Small intestine (tissue), 7 donors: Measurements from ENCODE around the gene GRHL1. TPM values are rescaled to one million over a fixed set of nuclear protein-coding genes. Genes with fewer than 3 reads are reported as not detected.
"Not testable (repeated sequence)": the region's sequence is repeated elsewhere in the genome, so short reads cannot be mapped to it uniquely, and the experiment has no call there.

Experiments used
- DNase-seq, 2 donors: peaks; one replicate each; pipeline versions ENCODE4 v3.0.0 to v3.0.0-alpha.2; 2013
- FAIRE-seq: peaks from 2 replicates; lab custom pipeline; 2012; peaks lifted over from hg19 to GRCh38; lab: Jason Lieb, UNC
- H3K27ac ChIP-seq, 3 donors: one replicate each; pipeline ENCODE4 v1.5.1; 2013; ENCODE audit warnings: low read length in 2 of 3, mild to moderate bottlenecking in 2 of 3, control low read depth in 1 of 3, inconsistent platforms in 1 of 3, low read depth in 1 of 3, moderate library complexity in 1 of 3
- H3K27me3 ChIP-seq, 3 donors: one replicate each; pipeline ENCODE4 v1.6.1; 2013; ENCODE audit warnings: low read length in 3 of 3, inconsistent platforms in 1 of 3; ENCODE audit not compliant: control insufficient read depth in 3 of 3, insufficient read depth in 3 of 3
- H3K36me3 ChIP-seq, 3 donors: one replicate each; pipeline ENCODE4 v1.6.1; 2013; ENCODE audit warnings: low read length in 3 of 3, inconsistent platforms in 1 of 3, low read depth in 1 of 3, mild to moderate bottlenecking in 1 of 3, moderate library complexity in 1 of 3; ENCODE audit not compliant: control insufficient read depth in 3 of 3, insufficient read depth in 2 of 3
- H3K4me1 ChIP-seq, 3 donors: one replicate each; pipeline ENCODE4 v1.6.1; 2013; ENCODE audit warnings: low read length in 2 of 3, inconsistent platforms in 1 of 3, low read depth in 1 of 3, mild to moderate bottlenecking in 1 of 3, moderate library complexity in 1 of 3; ENCODE audit not compliant: control insufficient read depth in 3 of 3, insufficient read depth in 2 of 3
- H3K4me3 ChIP-seq, 3 donors: one replicate each; pipeline ENCODE4 v1.5.1; 2013; ENCODE audit warnings: low read length in 3 of 3, control low read depth in 1 of 3, inconsistent platforms in 1 of 3, low read depth in 1 of 3, mild to moderate bottlenecking in 1 of 3, moderate library complexity in 1 of 3
- H3K9me3 ChIP-seq, 2 donors: one replicate each; pipeline ENCODE4 v1.6.1; 2013; ENCODE audit warnings: low read depth in 1 of 2, low read length in 1 of 2; ENCODE audit not compliant: control insufficient read depth in 2 of 2, insufficient read depth in 1 of 2
- WGBS, 3 donors: extraction: QIAGEN DNeasy Blood & Tissue Kit; methylation state at CpG; one replicate each; pipeline ENCODE4 v1.1.7; 2013; 5-methylcytosine and 5-hydroxymethylcytosine counted together
- polyA plus RNA-seq, 4 donors: library from polyadenylated mRNA; stranded (reverse) in 3 of 4; unstranded in 1 of 4; fragments of 200-250 nt in 3 of 4; fragments of 120-200 nt in 1 of 4; gene quantifications; one replicate each; pipeline versions ENCODE4 v1.2.1 to v1.2.3, GENCODE V29; 2013
- donor health status: healthy with polysubstance abuse.
- donor health status: control.
- donor health status: control.
- donor health status: Bipolar disorder and iron deficiency.
- donor health status: healthy.

GRHL1 gene
- polyA plus RNA-seq, 4 donors, result 0.45 to 2.3 (median 0.64) TPM

DNA sequence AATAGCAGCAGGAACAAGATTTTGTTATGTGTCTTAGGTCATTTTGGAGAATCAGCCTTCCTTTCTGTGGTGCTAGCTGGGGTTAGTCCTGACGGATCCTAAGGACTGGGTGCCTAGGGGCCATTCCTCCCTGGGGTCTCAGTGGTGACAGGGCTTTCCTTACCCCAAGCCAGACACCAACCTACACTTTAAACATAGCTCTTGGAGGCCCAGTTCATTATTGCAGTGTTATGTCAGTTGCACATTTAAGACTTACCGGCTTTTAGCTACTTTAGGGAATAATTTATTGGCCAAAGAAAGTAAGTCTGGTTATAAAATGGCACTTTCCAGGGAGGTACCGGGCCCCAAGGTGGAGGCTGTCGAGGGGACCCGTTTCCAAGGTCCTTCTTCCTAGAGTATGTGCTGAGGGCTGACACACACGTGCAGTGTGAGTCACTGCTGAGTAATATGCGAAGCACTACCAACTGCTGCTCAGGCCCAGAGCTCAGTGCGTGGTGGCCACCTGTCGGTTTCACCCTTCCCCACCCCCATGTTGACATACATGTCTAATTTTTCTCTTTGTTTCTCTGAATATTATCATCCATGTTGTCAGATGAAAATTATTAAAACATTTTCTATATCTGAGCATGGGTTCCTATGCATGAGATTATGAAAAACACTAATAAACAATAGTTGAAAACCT is 37.0 kb upstream of the GRHL1 start:
- WGBS, 3 donors, result 72 to 86% (median 80%) methylated on average over 9 of the region's 9 CpGs
- no peak overlapping the region for H3K27ac ChIP-seq
- no peaks in the 10 kb centered on the region for H3K4me1 ChIP-seq
- no peaks in the 10 kb centered on the region for H3K9me3 ChIP-seq
- DNase-seq (peak in 1 of 2 donors; percentile 15), FAIRE-seq (no peak)
- H3K36me3 ChIP-seq, result peaks cover 0 to 13% (median 5%) of the 10 kb centered on the region in 3 donors
- no peak overlapping the region for H3K4me3 ChIP-seq
- no peaks in the 10 kb centered on the region for H3K27me3 ChIP-seq

DNA sequence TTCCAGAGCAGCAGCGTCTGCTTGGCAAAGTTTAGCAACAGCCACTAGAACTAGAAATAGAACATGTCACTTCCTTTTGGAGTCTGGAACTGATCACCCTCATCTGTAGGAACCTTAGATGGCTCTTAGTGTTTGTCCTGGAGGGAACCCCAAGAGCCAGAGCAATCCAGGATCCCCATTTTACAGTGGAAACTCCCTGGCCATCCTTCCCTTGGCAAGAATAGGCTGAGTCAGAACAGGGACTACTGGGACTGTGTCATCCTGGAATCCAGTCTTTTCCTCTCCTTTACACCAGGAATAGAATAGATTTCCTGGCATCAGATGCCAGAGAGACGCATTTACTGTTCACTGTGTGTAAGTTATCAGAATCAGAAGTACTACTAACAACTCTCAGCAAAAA is 33.2 kb upstream of the GRHL1 start:
- Histone ChIP-seq H3K4me1 (no peaks in the 10 kb centered on the region), H3K9me3 (no peaks in the 10 kb centered on the region), H3K27ac (no peak overlapping the region), H3K27me3 (no peaks in the 10 kb centered on the region), H3K4me3 (no peak overlapping the region), H3K36me3 (peaks cover 0 to 17% (median 9%) of the 10 kb centered on the region in 3 donors)
- 70 to 83% (median 74%) methylated on average over 2 of the region's 2 CpGs for WGBS, 3 donors
- FAIRE-seq, result no peak
- no peak for DNase-seq

DNA sequence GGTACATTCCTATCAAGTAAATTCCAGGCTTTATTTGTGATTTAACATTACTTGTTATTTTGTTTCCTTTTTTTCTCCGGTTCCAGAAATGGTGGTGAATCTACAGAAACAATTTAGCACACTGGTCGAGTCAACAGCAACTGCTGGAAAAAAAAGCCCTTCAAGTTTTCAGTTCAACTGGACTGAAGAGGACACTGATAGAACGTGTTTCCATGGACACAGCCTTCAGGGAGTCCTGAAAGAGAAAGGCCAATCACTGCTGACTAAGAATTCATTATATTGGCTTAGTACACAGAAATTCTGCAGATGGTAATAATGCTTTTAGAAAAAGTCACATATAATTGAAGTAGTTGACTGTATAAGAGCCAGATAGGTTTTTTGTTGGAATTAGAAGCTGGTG is 32.0 kb upstream of the GRHL1 start:
- WGBS, 3 donors, result 88 to 94% (median 93%) methylated on average over 3 of the region's 3 CpGs
- FAIRE-seq, result no peak

DNA sequence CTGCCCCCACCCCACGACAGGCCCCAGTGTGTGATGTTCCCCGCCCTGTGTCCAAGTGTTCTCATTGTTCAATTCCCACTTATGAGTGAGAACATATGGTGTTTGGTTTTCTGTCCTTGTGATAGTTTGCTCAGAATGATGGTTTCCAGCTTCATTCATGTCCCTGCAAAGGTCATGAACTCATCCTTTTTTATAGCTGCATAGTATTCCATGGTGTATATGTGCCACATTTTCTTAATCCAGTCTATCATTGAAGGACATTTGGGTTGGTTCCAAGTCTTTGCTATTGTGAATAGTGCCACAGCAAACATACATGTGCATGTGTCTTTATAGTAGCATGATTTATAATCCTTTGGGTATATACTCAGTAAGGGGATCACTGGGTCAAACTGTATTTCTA is 24.5 kb upstream of the GRHL1 start:
- not testable (repeated sequence) for H3K27me3 ChIP-seq, DNase-seq, H3K9me3 ChIP-seq, H3K4me3 ChIP-seq, H3K27ac ChIP-seq, FAIRE-seq, H3K4me1 ChIP-seq
- H3K36me3 ChIP-seq, result peaks cover 0 to 17% (median under 1%) of the 10 kb centered on the region in 3 donors
- WGBS, 3 donors, result 75 to 98% (median 81%) methylated on average over 2 of the region's 2 CpGs

More for the DNA sequence above, 32.0 kb upstream of the GRHL1 start:
- Histone ChIP-seq H3K27me3 (no peaks in the 10 kb centered on the region), H3K27ac (no peak overlapping the region), H3K36me3 (peaks cover 0 to 19% (median 7%) of the 10 kb centered on the region in 3 donors), H3K9me3 (no peaks in the 10 kb centered on the region), H3K4me3 (no peak overlapping the region), H3K4me1 (no peaks in the 10 kb centered on the region)
- DNase-seq, result no peak

DNA sequence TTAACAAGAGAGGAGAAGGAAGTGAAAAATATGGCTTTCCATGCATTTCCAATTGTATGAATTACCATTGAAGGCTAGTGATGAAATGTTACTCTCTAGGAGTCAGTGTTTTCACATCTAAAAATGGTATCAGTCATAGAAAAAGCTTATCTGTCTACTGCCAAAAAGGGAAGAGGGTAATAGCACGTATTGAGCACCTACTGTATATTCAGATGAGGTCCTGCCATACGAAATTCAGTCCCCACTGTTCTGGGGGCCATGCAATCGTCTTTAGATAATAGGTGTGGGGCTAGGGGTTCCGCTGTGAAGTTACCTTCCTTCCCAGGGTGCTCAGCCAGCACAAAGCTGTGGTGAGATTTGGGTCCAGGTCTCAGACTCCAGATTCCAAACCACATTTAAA is 14.2 kb upstream of the GRHL1 start:
- DNase-seq, result no peak
- H3K4me1 ChIP-seq, result peaks cover 0 to 9% (median 0%) of the 10 kb centered on the region in 3 donors
- H3K9me3 ChIP-seq, result no peaks in the 10 kb centered on the region
- no peak for FAIRE-seq
- H3K36me3 ChIP-seq, result peaks cover 0 to 16% (median 2%) of the 10 kb centered on the region in 3 donors
- no peak overlapping the region for H3K4me3 ChIP-seq
- 88 to 92% (median 91%) methylated on average over 4 of the region's 4 CpGs for WGBS, 3 donors
- H3K27ac ChIP-seq, result no peak overlapping the region
- no peaks in the 10 kb centered on the region for H3K27me3 ChIP-seq

DNA sequence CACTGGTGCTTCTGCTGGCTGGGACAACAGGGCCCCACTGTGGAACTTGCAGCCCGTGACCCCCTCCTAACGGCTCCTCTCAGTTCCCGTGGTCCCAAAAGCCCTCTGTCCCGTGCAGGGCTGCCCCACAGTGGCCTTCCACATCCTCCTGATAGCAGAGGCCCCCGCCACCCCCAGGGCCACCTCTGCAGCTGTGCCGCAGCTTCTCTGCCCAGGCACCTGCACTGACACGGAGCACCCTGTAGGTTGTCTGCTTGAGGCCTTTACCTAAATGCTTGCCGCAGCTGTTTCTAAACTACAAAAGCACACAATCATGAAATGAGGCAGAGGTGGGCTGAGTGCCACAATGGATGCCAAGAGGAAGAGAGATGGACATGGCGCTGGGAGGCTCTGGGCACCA is 13.5 kb upstream of the GRHL1 start:
- Histone ChIP-seq H3K4me3 (no peak overlapping the region), H3K27ac (no peak overlapping the region), H3K9me3 (no peaks in the 10 kb centered on the region), H3K27me3 (no peaks in the 10 kb centered on the region), H3K36me3 (peaks cover 0 to 9% (median 2%) of the 10 kb centered on the region in 3 donors), H3K4me1 (peaks cover 0 to 9% (median 0%) of the 10 kb centered on the region in 3 donors)
- 76 to 88% (median 86%) methylated on average over 9 of the region's 9 CpGs for WGBS, 3 donors
- no peak for DNase-seq
- FAIRE-seq, result no peak

DNA sequence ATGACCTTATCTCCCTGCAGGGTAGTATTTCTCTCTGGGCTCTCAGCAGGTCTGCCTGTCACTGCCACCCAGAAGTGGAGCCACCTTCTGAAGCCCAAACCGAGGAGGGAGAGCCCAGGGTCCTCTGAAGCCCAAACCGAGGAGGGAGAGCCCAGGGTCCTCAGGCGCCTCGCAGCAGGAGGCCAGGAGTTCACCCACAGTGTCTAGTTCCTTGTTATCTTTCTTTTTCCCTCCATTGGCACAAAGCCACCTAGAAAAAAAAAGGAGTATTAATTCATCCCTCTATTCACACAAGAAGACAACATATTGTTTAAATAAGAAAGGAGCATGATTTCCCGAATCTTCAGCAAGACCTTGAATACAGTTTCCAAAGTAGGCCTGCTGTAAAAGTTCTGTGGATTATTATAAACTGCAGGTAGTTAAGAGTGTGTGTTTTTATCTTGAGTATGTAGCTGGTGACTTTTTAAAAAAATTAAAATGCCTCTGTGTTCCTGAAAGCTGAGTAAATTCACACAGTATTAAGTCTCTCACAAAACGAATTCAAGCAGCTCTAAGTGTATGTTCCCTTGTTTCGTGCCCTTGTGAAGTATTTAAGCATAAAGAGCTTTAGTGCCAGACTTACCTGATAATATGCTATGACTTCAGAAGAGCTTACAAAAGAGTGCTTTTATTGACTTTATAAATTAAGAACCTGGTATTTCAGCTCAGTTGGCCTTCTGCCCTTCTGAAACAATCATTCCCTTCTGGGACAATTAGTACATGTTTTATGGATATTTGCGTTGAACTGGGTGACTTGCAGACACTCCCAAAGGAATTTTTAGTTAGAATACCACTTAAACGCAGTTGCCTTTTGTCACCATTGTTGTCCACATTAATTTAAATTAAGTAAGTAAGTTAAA is 11.7 kb upstream of the GRHL1 start:
- DNase-seq (peak in 1 of 2 donors; percentile 37), FAIRE-seq (no peak)
- Histone ChIP-seq H3K4me3 (no peak overlapping the region), H3K4me1 (peaks cover 0 to 9% (median 0%) of the 10 kb centered on the region in 3 donors), H3K9me3 (no peaks in the 10 kb centered on the region), H3K27ac (no peak overlapping the region), H3K36me3 (peaks cover 0 to 6% (median 1%) of the 10 kb centered on the region in 3 donors), H3K27me3 (no peaks in the 10 kb centered on the region)
- WGBS, 3 donors, result 19 to 50% (median 38%) methylated on average over 9 of the region's 9 CpGs

DNA sequence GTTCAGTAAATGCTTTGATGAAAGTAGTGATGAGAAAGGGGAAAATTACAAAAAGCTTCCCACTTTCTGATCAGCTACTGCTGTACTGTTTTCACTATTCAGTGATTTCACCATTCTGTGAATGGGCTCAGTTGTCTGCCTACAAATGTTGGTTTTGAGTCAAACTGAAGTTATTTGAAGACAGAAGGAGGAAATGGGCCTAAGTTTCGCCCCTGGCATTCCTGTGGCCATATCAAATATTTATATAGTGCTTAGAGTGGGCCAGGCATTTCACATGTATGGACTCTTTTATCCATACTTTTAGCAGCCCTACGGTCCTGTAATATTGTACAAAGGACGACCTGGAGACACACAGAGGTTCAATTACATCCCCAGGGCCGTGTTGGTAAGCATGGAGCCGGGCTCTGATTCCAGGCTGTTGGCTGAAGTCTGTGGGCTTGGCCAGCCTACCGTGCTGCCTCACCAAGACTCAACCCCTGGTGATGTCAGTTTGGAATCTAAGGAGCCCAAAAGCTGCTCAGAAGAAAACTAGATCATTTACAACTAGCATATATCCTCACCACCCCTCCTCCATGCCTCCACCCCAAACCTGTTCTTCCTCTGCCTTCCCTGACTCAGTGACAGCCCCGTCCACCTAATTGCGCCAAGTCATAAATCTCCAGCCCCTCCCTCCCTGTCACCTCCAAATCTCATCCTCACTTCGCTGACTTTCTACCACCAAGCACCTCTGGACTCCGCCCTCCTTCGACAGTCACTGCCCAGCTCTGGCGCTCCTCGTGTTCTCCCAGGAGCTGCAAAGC is 10.1 kb upstream of the GRHL1 start:
- Histone ChIP-seq H3K27ac (no peak overlapping the region), H3K27me3 (peaks cover 0 to 4% (median 0%) of the 10 kb centered on the region in 3 donors), H3K4me1 (peaks cover 0 to 9% (median 0%) of the 10 kb centered on the region in 3 donors), H3K4me3 (no peak overlapping the region), H3K9me3 (no peaks in the 10 kb centered on the region), H3K36me3 (no peaks in the 10 kb centered on the region)
- DNase-seq (no peak), FAIRE-seq (no peak)
- 66 to 75% (median 67%) methylated on average over 13 of the region's 13 CpGs for WGBS, 3 donors
